ENCODE data around the gene CHRD. TPM values are rescaled to one million over a fixed set of nuclear protein-coding genes. Genes with fewer than 3 reads are reported as not detected.
A peak's percentile ranks its signal among the peaks of the same experiment; 100 is the strongest.

Gene CHRD
- total and polyA plus RNA-seq, 9 of the 15 experiments (the other 6 are each of a cell fraction or from before 2014, with no cell fraction given) = 0.11 to 1.3 (median 0.59) TPM; not detected in 3

DNA sequence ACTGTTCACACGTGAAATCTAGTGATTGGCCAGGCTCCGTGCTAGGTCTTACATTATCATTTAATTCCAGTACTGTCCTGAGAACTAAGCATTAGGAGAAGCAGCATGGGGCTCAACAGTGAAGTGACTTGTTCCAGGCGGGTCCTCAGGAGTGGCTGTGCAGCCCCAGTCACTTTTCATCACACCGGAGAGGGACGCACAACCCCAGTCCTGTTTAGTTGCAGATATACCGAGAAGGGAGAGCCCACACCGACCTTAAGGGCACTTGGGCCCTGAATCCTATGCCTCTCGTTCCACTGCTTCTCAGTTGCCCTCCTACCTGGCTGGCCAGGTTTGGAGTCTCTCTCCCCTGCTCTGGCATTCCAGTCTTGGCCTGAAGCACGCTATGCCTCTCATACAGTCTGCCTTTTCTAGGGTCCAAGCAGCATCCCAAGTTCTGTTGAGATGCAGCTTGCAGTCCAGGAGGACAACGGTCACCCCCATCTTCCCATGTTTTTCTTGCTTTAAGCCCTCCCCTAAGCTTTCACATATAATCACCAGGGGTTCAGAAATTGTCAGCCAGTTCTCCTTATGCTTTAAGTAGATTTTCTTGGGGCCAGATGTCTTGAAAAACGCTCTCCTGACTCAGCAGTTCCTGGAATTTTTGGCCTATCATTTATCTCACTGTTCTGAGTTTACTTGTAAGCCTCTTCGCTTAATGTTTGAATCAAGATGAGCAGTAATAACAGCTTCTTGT, 32.4 kb upstream of the CHRD start (continued):
- TF ChIP-seq ZNF696 (CRISPR knock-in tag; conservative IDR thresholded peaks at IDR 0.05) = no peak
- TF ChIP-seq ZNF282 (CRISPR knock-in tag; IDR thresholded peaks at IDR 0.05) = no peak
- TF ChIP-seq CHD2 (IDR thresholded peaks at IDR 0.05; ENCODE audit: low read depth, low read length) = no peak
- 0 out of 2 replicates have a peak, but pooled peaks have one; percentile 45 for TF ChIP-seq CAMTA2 (CRISPR knock-in tag; conservative IDR thresholded peaks at IDR 0.05)
- peak; percentile 48; the same call in 1 of the 2 replicates for TF ChIP-seq SMARCE1 (IDR thresholded peaks at IDR 0.05)
- peak; percentile 85; the same call in 1 of the 2 replicates for TF ChIP-seq DPF2 (IDR thresholded peaks at IDR 0.05)
- TF ChIP-seq, protein P1, sequence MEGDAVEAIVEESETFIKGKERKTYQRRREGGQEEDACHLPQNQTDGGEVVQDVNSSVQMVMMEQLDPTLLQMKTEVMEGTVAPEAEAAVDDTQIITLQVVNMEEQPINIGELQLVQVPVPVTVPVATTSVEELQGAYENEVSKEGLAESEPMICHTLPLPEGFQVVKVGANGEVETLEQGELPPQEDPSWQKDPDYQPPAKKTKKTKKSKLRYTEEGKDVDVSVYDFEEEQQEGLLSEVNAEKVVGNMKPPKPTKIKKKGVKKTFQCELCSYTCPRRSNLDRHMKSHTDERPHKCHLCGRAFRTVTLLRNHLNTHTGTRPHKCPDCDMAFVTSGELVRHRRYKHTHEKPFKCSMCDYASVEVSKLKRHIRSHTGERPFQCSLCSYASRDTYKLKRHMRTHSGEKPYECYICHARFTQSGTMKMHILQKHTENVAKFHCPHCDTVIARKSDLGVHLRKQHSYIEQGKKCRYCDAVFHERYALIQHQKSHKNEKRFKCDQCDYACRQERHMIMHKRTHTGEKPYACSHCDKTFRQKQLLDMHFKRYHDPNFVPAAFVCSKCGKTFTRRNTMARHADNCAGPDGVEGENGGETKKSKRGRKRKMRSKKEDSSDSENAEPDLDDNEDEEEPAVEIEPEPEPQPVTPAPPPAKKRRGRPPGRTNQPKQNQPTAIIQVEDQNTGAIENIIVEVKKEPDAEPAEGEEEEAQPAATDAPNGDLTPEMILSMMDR (IDR thresholded peaks at IDR 0.05 in 2 of 3, conservative IDR thresholded peaks at IDR 0.05 in 1 of 3; ENCODE audit: insufficient read depth in 2 of 3, low read depth in 1 of 3, low read length in 3 of 3) = no peak
- TF ChIP-seq LEF1 (IDR thresholded peaks at IDR 0.05) = peak; percentile 36; the same call in 1 of the 2 replicates
- TF ChIP-seq FOXA1 (IDR thresholded peaks at IDR 0.05; ENCODE audit: borderline replicate concordance) = no peak
- no peak; the same call in 1 of the 2 replicates for TF ChIP-seq TOE1 (IDR thresholded peaks at IDR 0.05; ENCODE audit: borderline replicate concordance)
- TF ChIP-seq TOE1 (CRISPR knock-in tag; IDR thresholded peaks at IDR 0.05; ENCODE audit: borderline replicate concordance, low read depth) = no peak
- TF ChIP-seq HDAC6 (IDR thresholded peaks at IDR 0.05; ENCODE audit: low read depth, low read length) = no peak
- no peak for TF ChIP-seq TBP (optimal IDR thresholded peaks at IDR 0.05; ENCODE audit: low read depth, low read length)
- no peak for TF ChIP-seq PTBP1 (IDR thresholded peaks at IDR 0.05; ENCODE audit: low read depth, low read length)
- peak; percentile 63 for TF ChIP-seq RBBP5 (IDR thresholded peaks at IDR 0.05; ENCODE audit: borderline replicate concordance, insufficient read depth, low read length, poor library complexity, severe bottlenecking)
- TF ChIP-seq ZNF41 (CRISPR knock-in tag; conservative IDR thresholded peaks at IDR 0.05) = no peak
- TF ChIP-seq FOSL1 (tag; conservative IDR thresholded peaks at IDR 0.05) = peak; percentile 48; the same call in 1 of the 2 replicates

All from K562 (cell line).